ENCODE data around the gene RBM4.
A peak's percentile ranks its signal among the peaks of the same experiment; 100 is the strongest.

The RBM4 gene

DNA sequence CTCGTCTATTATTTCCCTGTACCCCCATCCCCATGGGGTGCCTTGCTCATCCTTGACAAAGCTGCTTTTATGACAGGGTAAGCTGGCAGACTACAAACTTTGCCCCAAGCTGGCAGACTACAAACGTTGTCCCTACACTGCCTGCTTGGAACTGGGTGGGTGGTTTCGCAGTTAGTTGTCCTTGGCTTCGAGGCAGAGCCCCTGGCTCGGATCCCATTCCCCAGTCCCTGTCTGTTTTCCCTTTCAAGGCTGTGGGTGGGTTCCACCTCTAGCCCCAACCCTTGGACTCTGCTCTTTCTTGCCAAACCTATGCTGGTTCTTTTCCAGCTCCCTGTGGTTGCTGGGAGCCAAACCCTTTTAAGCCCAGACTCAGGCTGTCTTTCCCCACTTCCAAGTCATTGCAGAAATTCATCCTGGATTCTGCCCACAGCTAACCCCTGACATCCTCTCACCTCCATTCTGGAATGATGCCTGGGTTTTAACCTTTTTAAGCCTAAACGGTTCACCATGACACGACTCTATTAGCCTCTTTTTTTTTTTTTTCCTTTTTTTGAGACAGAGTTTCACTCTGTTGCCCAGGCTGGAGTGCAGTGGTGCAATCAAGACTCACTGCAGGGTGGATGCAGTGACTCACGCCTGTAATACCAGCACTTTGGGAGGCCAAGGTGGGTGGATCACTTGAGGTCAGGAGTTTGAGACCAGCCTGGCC is 31.2 kb upstream of the RBM4 start:
- no peak overlapping the region for H3K4me3 ChIP-seq (ENCODE audit: low read depth, low read length)
- TF ChIP-seq, protein P1, sequence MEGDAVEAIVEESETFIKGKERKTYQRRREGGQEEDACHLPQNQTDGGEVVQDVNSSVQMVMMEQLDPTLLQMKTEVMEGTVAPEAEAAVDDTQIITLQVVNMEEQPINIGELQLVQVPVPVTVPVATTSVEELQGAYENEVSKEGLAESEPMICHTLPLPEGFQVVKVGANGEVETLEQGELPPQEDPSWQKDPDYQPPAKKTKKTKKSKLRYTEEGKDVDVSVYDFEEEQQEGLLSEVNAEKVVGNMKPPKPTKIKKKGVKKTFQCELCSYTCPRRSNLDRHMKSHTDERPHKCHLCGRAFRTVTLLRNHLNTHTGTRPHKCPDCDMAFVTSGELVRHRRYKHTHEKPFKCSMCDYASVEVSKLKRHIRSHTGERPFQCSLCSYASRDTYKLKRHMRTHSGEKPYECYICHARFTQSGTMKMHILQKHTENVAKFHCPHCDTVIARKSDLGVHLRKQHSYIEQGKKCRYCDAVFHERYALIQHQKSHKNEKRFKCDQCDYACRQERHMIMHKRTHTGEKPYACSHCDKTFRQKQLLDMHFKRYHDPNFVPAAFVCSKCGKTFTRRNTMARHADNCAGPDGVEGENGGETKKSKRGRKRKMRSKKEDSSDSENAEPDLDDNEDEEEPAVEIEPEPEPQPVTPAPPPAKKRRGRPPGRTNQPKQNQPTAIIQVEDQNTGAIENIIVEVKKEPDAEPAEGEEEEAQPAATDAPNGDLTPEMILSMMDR (IDR thresholded peaks at IDR 0.05; ENCODE audit: control insufficient read depth, extremely low read depth, insufficient read depth): no peak
- DNase-seq (ENCODE audit: low read depth): no peak

DNA sequence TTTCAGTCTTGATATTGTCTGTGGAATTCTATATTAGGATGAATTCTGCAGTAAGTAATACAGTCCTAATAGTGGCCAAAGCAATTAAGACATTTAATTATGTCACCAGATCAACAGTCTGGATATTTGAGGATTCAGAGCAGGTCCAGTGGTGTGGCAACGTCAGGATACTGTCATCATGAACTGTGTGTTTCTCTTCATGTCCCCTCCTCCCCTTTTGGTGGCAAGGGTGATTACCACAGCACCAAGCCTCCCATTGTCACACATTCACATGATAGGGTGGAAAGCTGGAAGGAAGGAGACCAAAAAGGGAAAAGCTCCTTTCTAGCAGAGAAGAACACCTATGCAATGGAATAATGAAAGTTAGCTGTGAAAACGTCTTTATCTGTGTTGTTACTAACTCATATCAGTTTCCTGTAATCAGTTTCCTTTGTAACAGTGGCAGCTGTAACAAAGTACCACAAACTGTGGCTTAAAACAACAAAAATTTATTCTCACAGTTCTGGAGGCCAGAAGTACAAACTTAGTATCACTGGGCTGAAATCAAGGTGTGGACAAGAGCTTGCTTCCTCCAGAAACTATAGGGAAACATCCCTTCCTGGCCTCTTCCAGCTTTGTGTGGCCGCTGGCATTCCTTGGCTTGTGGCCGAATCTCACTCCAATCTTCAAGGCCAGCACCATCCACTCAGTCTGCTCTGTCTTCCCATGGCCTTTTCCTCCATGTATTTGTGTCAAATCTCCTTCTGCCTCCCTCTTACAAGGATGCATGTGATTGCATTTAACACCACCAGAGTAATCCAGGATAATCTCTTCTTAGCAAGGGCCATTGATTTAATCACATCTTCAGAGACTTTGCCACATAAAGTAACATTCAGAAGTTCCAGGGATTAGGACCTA is 28.5 kb upstream of the RBM4 start:
- TF ChIP-seq, protein P1 (IDR thresholded peaks at IDR 0.05; ENCODE audit: control insufficient read depth, extremely low read depth, insufficient read depth): no peak
- DNase-seq (ENCODE audit: low read depth): no peak
- no peak overlapping the region for H3K4me3 ChIP-seq (ENCODE audit: low read depth, low read length)

GRCh38 chr11:66612458-66612857 is 26.0 kb upstream of the RBM4 start:
- DNase-seq (ENCODE audit: low read depth): no peak
- TF ChIP-seq, protein P1 (IDR thresholded peaks at IDR 0.05; ENCODE audit: control insufficient read depth, extremely low read depth, insufficient read depth): no peak
- no peak overlapping the region for H3K4me3 ChIP-seq (ENCODE audit: low read depth, low read length)

DNA sequence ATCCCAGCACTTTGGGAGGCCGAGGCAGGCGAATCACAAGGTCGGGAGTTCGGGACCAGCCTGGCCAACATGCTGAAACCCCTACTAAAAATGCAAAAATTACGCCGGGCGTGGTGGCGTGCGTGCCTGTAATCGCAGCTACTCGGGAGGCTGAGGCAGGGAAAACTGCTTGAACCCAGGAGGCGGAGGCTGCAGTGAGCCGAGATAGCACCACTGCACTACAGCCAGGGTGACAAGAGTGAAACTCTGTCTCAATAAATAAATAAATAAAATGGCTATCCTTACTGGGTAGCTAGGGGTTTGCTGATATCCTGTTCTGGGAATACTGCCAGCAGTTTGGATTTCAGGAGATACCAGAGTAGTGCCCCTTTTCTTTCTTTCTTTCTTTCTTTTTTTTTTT is 24.4 kb upstream of the RBM4 start:
- DNase-seq (ENCODE audit: low read depth): no peak
- H3K4me3 ChIP-seq (ENCODE audit: low read depth, low read length): no peak overlapping the region
- TF ChIP-seq, protein P1 (IDR thresholded peaks at IDR 0.05; ENCODE audit: control insufficient read depth, extremely low read depth, insufficient read depth): no peak

- H3K4me3 ChIP-seq (ENCODE audit: low read depth, low read length): peak within 1 kb of the TSS; percentile 94
- TF ChIP-seq, protein P1 (IDR thresholded peaks at IDR 0.05; ENCODE audit: control insufficient read depth, extremely low read depth, insufficient read depth): no peak
- peak; percentile 98 for DNase-seq (ENCODE audit: low read depth)
These were observed 21.9 kb upstream of the RBM4 start, which contains the start of gene RBM14 for GRCh38 chr11:66616379-66617154. RBM14 (plus strand) TSS chr11:66616630; CDS start chr11:66616721, 91 bp downstream.

DNA sequence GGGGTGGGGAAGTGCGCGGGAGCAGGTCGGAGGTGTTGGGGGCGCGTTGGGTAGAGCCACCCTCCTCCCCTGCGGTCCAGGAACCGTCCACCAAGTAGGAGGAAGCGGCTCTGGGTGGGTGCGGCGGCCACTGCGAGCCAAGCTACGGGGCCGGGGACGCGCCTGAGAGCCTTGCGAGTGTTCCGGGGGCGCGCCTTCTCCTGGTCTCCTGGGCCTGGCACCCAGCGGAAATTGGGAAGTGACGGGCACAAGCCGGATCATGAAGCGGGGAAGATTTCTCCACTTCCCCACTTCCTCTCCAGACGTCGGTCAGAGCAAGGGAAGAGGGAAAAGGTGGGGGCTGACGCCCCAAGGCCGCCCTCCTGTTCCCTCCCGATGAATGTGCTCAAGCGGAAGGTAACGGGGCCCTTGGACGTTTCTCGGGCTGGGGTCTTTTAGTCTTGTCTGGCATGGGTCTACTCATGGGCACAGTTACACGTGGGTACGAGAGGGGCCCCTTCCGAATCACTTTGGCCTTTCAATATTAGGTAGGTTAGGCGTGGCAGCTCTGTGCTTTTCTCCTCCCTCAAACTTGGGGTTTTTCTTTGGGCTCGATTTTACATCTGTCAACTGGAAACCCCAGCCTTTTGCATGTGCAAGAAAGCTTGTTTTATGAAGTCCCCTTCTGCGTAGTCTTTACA is 21.2 kb upstream of the RBM4 start:
- H3K4me3 ChIP-seq (ENCODE audit: low read depth, low read length): peak overlapping the region; percentile 94
- DNase-seq (ENCODE audit: low read depth): no peak
- TF ChIP-seq, protein P1 (IDR thresholded peaks at IDR 0.05; ENCODE audit: control insufficient read depth, extremely low read depth, insufficient read depth): no peak

Measured in LNCaP clone FGC (cell line).